HG02938 (cell line): Measurements from ENCODE around the gene FTH1.

Experiments used
- ATAC-seq: cut with Tn5 transposase; IDR thresholded peaks from one replicate; pipeline ENCODE4 v1.9.1; 2021; ENCODE audit warnings: mild to moderate bottlenecking, moderate library complexity; ENCODE audit not compliant: unreplicated experiment

Gene FTH1

GRCh38 chr11:61917334-61918109, 49.9 kb downstream of the FTH1 start, which contains the start of gene RAB3IL1:
TSS of gene RAB3IL1 (minus strand) at chr11:61917566. CDS start at chr11:61917367, 199 bp downstream.
- ATAC-seq: no peak

GRCh38 chr11:61916737-61917333, 50.6 kb downstream of the FTH1 start:
- ATAC-seq: no peak

DNA sequence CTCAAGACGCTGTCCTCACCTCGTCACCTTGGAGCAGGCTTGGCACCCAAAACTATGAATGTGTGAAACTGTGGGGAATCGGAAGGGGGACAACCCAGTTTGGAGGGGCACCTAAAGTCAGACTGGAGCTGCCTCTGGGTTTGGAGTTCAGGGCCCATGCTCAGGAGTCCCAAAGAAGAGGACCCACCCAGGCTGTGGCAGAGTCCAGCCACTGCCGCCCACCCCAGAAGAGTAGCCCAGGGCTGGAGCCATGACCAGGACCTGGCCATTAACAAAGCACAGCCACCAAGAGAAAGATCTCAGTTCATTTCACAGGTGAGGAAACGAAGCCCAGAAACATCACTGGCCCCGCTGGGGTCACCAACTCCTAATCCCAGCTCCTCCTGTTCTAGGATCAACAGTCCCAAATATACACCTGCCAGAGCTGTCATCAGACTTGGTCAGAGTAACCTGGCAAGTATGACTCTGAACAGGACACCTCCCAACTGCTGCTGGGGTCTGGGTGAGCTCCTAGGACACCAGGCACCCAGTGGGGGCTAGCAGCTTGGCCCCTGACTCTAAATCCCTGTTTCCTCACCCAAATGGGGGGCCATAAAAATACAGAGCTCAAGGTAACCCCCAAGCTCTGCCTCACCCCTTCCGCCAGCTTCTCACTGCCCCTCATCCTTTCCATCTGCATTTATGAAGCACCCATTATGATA, 52.8 kb downstream of the FTH1 start:
- no peak for ATAC-seq
